AG04450 (cell line): ENCODE data around the gene WDR6. TPM values are rescaled to one million over a fixed set of nuclear protein-coding genes. Genes with fewer than 3 reads are reported as not detected.
A peak's percentile ranks its signal among the peaks of the same experiment; 100 is the strongest.

Experiments used
- CTCF ChIA-PET: fragments of 300-600, 350-600 bp; formaldehyde crosslinking; extraction: SDS; loops from one replicate; lab custom pipeline; 2022; ENCODE audit warnings: antibody characterized with exemption, inconsistent platforms; lab: Charles Lee
- POLR2A ChIA-PET: fragments of 350-600 bp; formaldehyde crosslinking; extraction: SDS; loops from one replicate; lab custom pipeline; 2021; ENCODE audit warnings: antibody characterized with exemption, inconsistent platforms; lab: Yijun Ruan, JAX
- DNase-seq: peaks from one replicate; pipeline ENCODE4 v3.0.0-alpha.2; 2011; ENCODE audit warnings: low read depth, low spot score
- H3K27ac ChIP-seq: one replicate; pipeline ENCODE4 v1.5.1; 2012; ENCODE audit warnings: low read depth, low read length, control low read depth
- H3K27me3 ChIP-seq: one replicate; pipeline ENCODE4 v1.6.0; 2012; ENCODE audit warnings: low read length; ENCODE audit not compliant: control insufficient read depth, insufficient read depth
- H3K4me3 ChIP-seq: 2 replicates; pipeline ENCODE4 v1.5.1; 2011; ENCODE audit warnings: mild to moderate bottlenecking, low read depth, low read length, control low read depth
- H3K9me3 ChIP-seq: 2 replicates; pipeline ENCODE4 v1.5.1; 2012; ENCODE audit warnings: low read length; ENCODE audit not compliant: control insufficient read depth, insufficient read depth
- polyA plus RNA-seq: library from polyadenylated mRNA; depleted of rRNA; stranded (reverse); fragments of >200 nt; gene quantifications from 2 replicates; pipeline ENCODE4 v1.2.3, GENCODE V29; 2011
- TF ChIP-seq, protein P1 (sequence below): IDR thresholded peaks from 2 replicates; pipeline ENCODE4 v1.5.1; 2011; ENCODE audit warnings: low read depth, low read length, control low read depth, inconsistent platforms

WDR6 gene
- polyA plus RNA-seq, 1 experiment: 101 TPM

GRCh38 chr3:49022688-49023171 is 15.5 kb downstream of the WDR6 start:
- no peaks in the 10 kb centered on the region for H3K27me3 ChIP-seq
- ChIA-PET CTCF (interaction anchor here (0.7 to 3.8 kb wide), 16 partner anchors 9 to 95 kb away, joined by 3 to 24 read pairs (median 4); partner anchors contain the start of genes P4HTM, QRICH1 and WDR6), POLR2A (interaction anchor here (0.7 to 4.1 kb wide), 7 partner anchors 9 to 447 kb away, joined by 3 to 74 read pairs (median 6); partner anchors contain the start of genes DAG1, P4HTM, QRICH1 and USP19)
- TF ChIP-seq, protein P1, sequence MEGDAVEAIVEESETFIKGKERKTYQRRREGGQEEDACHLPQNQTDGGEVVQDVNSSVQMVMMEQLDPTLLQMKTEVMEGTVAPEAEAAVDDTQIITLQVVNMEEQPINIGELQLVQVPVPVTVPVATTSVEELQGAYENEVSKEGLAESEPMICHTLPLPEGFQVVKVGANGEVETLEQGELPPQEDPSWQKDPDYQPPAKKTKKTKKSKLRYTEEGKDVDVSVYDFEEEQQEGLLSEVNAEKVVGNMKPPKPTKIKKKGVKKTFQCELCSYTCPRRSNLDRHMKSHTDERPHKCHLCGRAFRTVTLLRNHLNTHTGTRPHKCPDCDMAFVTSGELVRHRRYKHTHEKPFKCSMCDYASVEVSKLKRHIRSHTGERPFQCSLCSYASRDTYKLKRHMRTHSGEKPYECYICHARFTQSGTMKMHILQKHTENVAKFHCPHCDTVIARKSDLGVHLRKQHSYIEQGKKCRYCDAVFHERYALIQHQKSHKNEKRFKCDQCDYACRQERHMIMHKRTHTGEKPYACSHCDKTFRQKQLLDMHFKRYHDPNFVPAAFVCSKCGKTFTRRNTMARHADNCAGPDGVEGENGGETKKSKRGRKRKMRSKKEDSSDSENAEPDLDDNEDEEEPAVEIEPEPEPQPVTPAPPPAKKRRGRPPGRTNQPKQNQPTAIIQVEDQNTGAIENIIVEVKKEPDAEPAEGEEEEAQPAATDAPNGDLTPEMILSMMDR: no peak
- peak overlapping the region; percentile 90 for H3K27ac ChIP-seq
- no peaks in the 10 kb centered on the region; the same call in 1 of the 2 replicates for H3K9me3 ChIP-seq
- DNase-seq: no peak
- peak overlapping the region; percentile 98 for H3K4me3 ChIP-seq

GRCh38 chr3:49023775-49024174 is 16.6 kb downstream of the WDR6 start:
- CTCF ChIA-PET: interaction anchor here (1.0 kb wide), 1 partner anchor 10 kb away, joined by 3 read pairs; no protein-coding TSS in a partner anchor

DNA sequence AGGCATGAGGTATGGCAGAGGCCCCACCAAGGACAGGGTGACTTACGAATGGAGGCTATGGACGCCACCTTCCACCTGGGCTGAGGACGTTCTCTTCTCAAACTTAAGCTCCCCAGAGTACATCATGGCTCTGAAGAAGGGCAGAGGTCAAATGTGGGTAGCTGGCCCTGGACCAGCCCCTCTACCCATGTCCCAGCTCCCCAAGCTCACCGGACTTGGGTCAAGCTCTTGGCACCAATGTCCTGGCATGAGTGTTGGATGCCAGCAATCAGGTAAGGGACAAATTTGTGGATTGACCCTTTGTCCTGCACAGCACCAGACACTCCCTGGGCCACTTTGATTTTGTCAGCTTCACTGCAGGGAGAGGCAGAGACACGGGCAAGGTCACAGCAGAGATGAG is 17.3 kb downstream of the WDR6 start:
- H3K9me3 ChIP-seq: no peaks in the 10 kb centered on the region; the same call in 1 of the 2 replicates
- H3K27me3 ChIP-seq: no peaks in the 10 kb centered on the region
- POLR2A ChIA-PET: no interaction called here
- no peak for DNase-seq
- H3K4me3 ChIP-seq: no peak overlapping the region
- no peak overlapping the region for H3K27ac ChIP-seq
- CTCF ChIA-PET: interaction anchor here (1.0 kb wide), 1 partner anchor 11 kb away, joined by 3 read pairs; no protein-coding TSS in a partner anchor
- TF ChIP-seq, protein P1: no peak

More at GRCh38 chr3:49023775-49024174, 16.6 kb downstream of the WDR6 start:
- no peak overlapping the region for H3K4me3 ChIP-seq
- POLR2A ChIA-PET: interaction anchor here (0.7 to 4.1 kb wide), 3 partner anchors 8 to 70 kb away, joined by 3 to 74 read pairs (median 4); partner anchors contain the start of genes QRICH1 and WDR6
- TF ChIP-seq, protein P1: no peak
- no peaks in the 10 kb centered on the region for H3K27me3 ChIP-seq
- H3K9me3 ChIP-seq: no peaks in the 10 kb centered on the region; the same call in 1 of the 2 replicates
- no peak for DNase-seq
- no peak overlapping the region for H3K27ac ChIP-seq

GRCh38 chr3:49025005-49025792 is 18.0 kb downstream of the WDR6 start:
- Histone ChIP-seq H3K4me3 (no peak overlapping the region), H3K9me3 (no peaks in the 10 kb centered on the region; the same call in 1 of the 2 replicates), H3K27ac (no peak overlapping the region), H3K27me3 (no peaks in the 10 kb centered on the region)
- no peak for DNase-seq
- TF ChIP-seq, protein P1: no peak
- ChIA-PET POLR2A (no interaction called here), CTCF (interaction anchor here (1.0 kb wide), 1 partner anchor 12 kb away, joined by 3 read pairs; no protein-coding TSS in a partner anchor)
